ENCODE results near the gene MAMDC2.

The MAMDC2 gene

DNA sequence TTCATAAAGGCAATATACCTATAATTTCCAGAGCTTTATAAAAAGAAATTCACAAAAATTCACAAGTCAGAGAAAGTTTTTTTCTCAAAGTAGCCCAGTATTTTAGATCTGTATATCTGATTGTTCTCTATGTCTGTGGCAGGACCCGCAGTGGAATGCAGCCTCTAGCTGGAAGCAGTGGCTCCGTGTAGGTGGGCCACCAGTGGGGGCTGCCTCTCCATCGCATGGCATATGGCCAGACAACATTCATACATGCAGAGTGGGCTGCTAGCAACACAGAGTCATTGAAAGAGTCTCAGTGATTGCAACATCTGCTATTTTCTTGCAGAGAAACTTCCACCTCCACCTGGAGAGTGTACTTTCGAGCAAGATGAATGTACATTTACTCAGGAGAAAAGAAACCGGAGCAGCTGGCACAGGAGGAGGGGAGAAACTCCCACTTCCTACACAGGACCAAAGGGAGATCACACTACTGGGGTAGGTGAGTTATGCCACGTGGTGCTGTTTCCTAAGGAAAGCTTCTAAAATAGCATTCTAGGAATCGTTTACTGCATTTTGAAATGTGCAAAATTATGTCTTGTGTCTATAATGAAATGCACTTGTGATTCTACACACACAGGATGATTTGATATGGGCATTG lies 126.6 kb downstream of the MAMDC2 start:
- Histone ChIP-seq H3K9me3 (replicated peaks; ENCODE audit: insufficient read depth, low read length) (no peaks in the 10 kb centered on the region), H3K27ac (ENCODE audit: low read length) (no peak overlapping the region), H3K9me2 (replicated peaks; ENCODE audit: insufficient read depth, low read length) (no peaks in the 10 kb centered on the region), H3K4me3 (ENCODE audit: low read length) (no peak overlapping the region), H3K79me2 (ENCODE audit: low read length) (no peaks in the 10 kb centered on the region), H3K4me2 (ENCODE audit: low read depth, low read length) (no peak overlapping the region), H3K9ac (ENCODE audit: low read length) (no peak overlapping the region), H4K20me1 (ENCODE audit: insufficient read depth, low read length) (no peaks in the 10 kb centered on the region), H3K27me3 (replicated peaks; ENCODE audit: insufficient read depth, low read length) (no peaks in the 10 kb centered on the region), H2AFZ (ENCODE audit: low read length) (no peak overlapping the region), H3F3A (ENCODE audit: insufficient read depth, low read length) (no peaks in the 10 kb centered on the region), H3K4me1 (ENCODE audit: low read length) (no peaks in the 10 kb centered on the region), H3K36me3 (replicated peaks; ENCODE audit: insufficient read depth, low read length) (no peaks in the 10 kb centered on the region)
- DNase-seq: no peak
- TF ChIP-seq EZH2 (optimal IDR thresholded peaks at IDR 0.05; ENCODE audit: low read depth, low read length) (no peak), EZH2phosphoT487 (IDR thresholded peaks at IDR 0.05; ENCODE audit: low read length) (no peak)
- TF ChIP-seq, protein P1, sequence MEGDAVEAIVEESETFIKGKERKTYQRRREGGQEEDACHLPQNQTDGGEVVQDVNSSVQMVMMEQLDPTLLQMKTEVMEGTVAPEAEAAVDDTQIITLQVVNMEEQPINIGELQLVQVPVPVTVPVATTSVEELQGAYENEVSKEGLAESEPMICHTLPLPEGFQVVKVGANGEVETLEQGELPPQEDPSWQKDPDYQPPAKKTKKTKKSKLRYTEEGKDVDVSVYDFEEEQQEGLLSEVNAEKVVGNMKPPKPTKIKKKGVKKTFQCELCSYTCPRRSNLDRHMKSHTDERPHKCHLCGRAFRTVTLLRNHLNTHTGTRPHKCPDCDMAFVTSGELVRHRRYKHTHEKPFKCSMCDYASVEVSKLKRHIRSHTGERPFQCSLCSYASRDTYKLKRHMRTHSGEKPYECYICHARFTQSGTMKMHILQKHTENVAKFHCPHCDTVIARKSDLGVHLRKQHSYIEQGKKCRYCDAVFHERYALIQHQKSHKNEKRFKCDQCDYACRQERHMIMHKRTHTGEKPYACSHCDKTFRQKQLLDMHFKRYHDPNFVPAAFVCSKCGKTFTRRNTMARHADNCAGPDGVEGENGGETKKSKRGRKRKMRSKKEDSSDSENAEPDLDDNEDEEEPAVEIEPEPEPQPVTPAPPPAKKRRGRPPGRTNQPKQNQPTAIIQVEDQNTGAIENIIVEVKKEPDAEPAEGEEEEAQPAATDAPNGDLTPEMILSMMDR (IDR thresholded peaks at IDR 0.05; ENCODE audit: low read length): no peak

DNA sequence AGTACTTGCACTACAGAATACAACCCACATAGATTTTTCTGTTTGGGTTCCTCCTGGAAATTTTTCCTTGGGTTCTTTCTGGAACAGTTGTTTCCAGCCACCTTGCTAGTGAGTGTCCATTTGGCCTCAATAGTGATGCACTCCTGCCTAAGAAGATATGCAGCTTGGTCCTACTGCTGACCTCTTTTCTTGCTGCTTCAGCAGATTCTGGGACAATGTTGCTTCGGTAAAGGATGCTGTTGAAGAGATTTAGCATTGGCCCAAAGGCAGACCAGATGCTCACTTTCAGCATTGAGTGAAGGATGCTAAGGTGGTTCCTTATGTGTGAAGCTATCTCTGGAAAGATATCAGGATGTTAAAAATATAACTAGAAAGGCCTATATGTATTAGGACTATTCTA lies 128.9 kb downstream of the MAMDC2 start:
- Histone ChIP-seq H4K20me1 (ENCODE audit: insufficient read depth, low read length) (no peaks in the 10 kb centered on the region), H3K9me3 (replicated peaks; ENCODE audit: insufficient read depth, low read length) (no peaks in the 10 kb centered on the region), H2AFZ (ENCODE audit: low read length) (no peak overlapping the region), H3F3A (ENCODE audit: insufficient read depth, low read length) (no peaks in the 10 kb centered on the region), H3K27ac (ENCODE audit: low read length) (no peak overlapping the region), H3K4me3 (ENCODE audit: low read length) (no peak overlapping the region), H3K36me3 (replicated peaks; ENCODE audit: insufficient read depth, low read length) (no peaks in the 10 kb centered on the region), H3K27me3 (replicated peaks; ENCODE audit: insufficient read depth, low read length) (no peaks in the 10 kb centered on the region), H3K79me2 (ENCODE audit: low read length) (no peaks in the 10 kb centered on the region), H3K9ac (ENCODE audit: low read length) (no peak overlapping the region), H3K9me2 (replicated peaks; ENCODE audit: insufficient read depth, low read length) (no peaks in the 10 kb centered on the region), H3K4me1 (ENCODE audit: low read length) (no peaks in the 10 kb centered on the region), H3K4me2 (ENCODE audit: low read depth, low read length) (no peak overlapping the region)
- no peak for TF ChIP-seq EZH2 (optimal IDR thresholded peaks at IDR 0.05; ENCODE audit: low read depth, low read length)
- TF ChIP-seq, protein P1 (IDR thresholded peaks at IDR 0.05; ENCODE audit: low read length): no peak
- TF ChIP-seq EZH2phosphoT487 (IDR thresholded peaks at IDR 0.05; ENCODE audit: low read length): no peak
- no peak for DNase-seq

DNA sequence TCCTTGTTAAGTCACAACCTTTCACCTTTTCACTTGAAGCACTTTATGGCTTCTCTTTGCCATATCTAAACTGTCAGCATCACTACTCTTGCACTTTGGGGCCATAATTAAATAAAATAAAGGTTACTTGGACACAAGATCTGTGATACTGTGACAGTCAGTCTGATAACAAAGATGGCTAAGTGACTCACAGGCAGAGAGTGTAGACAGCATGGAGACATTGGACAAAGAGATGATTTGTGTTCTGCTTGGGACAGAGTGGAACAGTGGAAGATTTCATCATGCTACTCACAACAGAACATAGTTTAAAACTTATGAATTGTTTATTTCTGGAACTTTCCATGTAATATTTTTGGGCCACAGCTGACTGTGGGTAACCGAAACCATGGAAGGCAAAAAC lies 133.5 kb downstream of the MAMDC2 start:
- H3K4me3 ChIP-seq (ENCODE audit: low read length): no peak overlapping the region
- H3K9ac ChIP-seq (ENCODE audit: low read length): no peak overlapping the region
- no peaks in the 10 kb centered on the region for H3K9me2 ChIP-seq (replicated peaks; ENCODE audit: insufficient read depth, low read length)
- no peaks in the 10 kb centered on the region for H3K27me3 ChIP-seq (replicated peaks; ENCODE audit: insufficient read depth, low read length)
- H3K4me1 ChIP-seq (ENCODE audit: low read length): no peaks in the 10 kb centered on the region
- no peaks in the 10 kb centered on the region for H3K9me3 ChIP-seq (replicated peaks; ENCODE audit: insufficient read depth, low read length)
- H3K27ac ChIP-seq (ENCODE audit: low read length): no peak overlapping the region
- H4K20me1 ChIP-seq (ENCODE audit: insufficient read depth, low read length): no peaks in the 10 kb centered on the region
- H3F3A ChIP-seq (ENCODE audit: insufficient read depth, low read length): no peaks in the 10 kb centered on the region
- no peak for DNase-seq
- no peaks in the 10 kb centered on the region for H3K79me2 ChIP-seq (ENCODE audit: low read length)
- H3K36me3 ChIP-seq (replicated peaks; ENCODE audit: insufficient read depth, low read length): no peaks in the 10 kb centered on the region
- TF ChIP-seq EZH2 (optimal IDR thresholded peaks at IDR 0.05; ENCODE audit: low read depth, low read length): no peak
- TF ChIP-seq, protein P1 (IDR thresholded peaks at IDR 0.05; ENCODE audit: low read length): no peak
- no peak for TF ChIP-seq EZH2phosphoT487 (IDR thresholded peaks at IDR 0.05; ENCODE audit: low read length)
- no peak overlapping the region for H3K4me2 ChIP-seq (ENCODE audit: low read depth, low read length)
- no peak overlapping the region for H2AFZ ChIP-seq (ENCODE audit: low read length)
